ENCODE data around the gene QPCT. TPM values are rescaled to one million over a fixed set of nuclear protein-coding genes. Genes with fewer than 3 reads are reported as not detected.

QPCT gene
- total RNA-seq, 1 donor from 2014 or later, result 52.3 TPM

DNA sequence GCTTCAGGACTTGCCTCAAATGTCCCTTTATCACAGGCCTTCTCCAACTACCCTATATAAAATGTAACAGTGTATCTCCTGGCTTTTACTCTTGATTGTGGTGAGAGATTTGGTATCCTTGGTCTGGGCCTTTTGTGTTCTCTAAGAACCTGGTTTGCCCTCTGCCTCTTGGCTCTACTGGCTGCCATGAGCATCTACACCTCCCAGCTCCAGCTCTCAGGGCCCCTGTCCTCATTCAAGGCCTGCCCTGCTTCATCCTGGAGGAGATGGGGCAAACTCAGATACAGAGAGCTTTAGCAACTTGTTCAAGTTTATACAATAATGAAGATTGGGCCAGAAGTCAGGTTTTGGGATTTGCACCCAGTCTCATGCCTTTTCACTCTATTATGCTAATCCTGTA, 45.0 kb downstream of the QPCT start:
- TF ChIP-seq, protein P1, sequence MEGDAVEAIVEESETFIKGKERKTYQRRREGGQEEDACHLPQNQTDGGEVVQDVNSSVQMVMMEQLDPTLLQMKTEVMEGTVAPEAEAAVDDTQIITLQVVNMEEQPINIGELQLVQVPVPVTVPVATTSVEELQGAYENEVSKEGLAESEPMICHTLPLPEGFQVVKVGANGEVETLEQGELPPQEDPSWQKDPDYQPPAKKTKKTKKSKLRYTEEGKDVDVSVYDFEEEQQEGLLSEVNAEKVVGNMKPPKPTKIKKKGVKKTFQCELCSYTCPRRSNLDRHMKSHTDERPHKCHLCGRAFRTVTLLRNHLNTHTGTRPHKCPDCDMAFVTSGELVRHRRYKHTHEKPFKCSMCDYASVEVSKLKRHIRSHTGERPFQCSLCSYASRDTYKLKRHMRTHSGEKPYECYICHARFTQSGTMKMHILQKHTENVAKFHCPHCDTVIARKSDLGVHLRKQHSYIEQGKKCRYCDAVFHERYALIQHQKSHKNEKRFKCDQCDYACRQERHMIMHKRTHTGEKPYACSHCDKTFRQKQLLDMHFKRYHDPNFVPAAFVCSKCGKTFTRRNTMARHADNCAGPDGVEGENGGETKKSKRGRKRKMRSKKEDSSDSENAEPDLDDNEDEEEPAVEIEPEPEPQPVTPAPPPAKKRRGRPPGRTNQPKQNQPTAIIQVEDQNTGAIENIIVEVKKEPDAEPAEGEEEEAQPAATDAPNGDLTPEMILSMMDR (conservative IDR thresholded peaks at IDR 0.05; ENCODE audit: low read depth, low read length), result no peak

DNA sequence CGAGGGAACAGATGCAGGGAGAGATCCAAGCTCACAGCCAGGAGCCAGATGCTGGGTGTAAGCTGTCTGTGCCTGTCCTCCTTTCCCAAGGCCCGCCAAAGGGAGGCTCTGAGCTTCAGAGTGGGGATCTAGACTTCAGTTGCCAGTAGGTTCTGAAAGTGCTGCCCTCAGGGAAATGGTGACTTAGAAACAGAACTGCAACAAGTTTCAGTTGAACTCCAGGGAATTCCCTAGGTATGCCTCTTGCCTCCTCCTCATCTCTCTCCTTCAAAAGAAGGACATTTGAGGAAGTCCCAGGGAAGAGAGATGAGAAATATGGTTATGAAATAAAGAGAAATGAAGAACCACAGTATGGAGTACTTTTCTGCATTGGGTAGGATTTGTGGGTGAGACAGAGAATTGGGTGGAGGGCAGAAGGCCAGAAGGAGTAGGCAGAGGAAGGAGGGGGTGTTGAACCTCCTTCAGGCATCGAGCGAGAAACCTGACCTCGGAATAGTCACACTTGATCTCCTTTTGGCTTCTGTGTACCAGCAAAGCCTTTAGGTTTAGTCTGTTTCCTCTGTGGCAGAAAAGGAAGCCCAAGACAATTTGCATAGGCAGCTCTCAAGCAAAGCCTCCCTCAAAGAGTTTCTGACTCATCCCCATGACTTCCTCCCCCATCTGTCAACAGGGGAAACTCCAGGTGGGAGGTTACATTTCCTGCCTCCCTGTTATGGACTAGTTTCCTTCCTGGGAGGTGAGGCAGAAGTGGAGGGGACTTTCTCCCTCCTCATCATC, 45.7 kb downstream of the QPCT start:
- no peak overlapping the region for H3K4me3 ChIP-seq (ENCODE audit: low read depth, low read length)
- TF ChIP-seq, protein P1 (conservative IDR thresholded peaks at IDR 0.05; ENCODE audit: low read depth, low read length), result peak; percentile 9
- DNase-seq (ENCODE audit: low read depth), result peak; percentile 96

More for the DNA sequence above, 45.0 kb downstream of the QPCT start:
- DNase-seq (ENCODE audit: low read depth), result no peak
- no peak overlapping the region for H3K4me3 ChIP-seq (ENCODE audit: low read depth, low read length)

DNA sequence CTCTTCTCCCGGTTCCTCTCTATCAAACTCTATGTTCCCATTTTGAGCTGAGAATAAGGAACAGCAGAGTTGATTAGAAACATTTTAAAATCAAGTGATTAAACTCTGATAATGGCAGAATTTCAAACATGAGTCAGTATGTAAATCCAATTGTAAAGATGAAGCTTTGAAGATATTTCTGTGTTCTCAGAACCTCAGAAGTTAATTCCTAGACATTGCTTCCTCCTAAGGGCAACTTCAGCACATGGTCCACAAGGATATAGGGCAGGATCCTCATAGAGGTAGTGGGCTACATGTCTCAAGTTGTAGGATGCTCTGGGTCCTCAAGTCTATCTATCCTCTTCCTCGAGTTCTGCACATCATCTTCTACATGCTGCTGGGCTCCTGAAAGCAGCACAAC, 46.3 kb downstream of the QPCT start:
- no peak for DNase-seq (ENCODE audit: low read depth)
- TF ChIP-seq, protein P1 (conservative IDR thresholded peaks at IDR 0.05; ENCODE audit: low read depth, low read length), result no peak
- H3K4me3 ChIP-seq (ENCODE audit: low read depth, low read length), result no peak overlapping the region

DNA sequence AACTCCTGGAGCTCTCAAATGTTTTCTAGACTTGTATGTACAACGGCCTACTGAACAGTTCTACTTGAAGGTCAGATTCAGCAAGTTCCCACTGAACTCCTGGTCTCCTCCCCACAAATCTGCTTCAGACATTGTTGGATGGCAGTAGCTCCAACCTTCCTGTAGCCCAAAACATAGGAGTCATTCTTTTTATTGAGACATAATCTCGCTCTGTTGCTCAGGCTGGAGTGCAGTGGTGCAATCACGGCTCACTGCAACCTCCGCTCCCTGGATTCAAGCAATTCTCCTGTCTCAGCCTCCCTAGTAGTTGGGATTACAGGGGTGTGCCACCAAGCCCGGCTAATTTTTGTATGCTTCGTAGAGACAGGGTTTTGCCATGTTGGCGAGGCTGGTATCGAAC, 47.3 kb downstream of the QPCT start:
- no peak for DNase-seq (ENCODE audit: low read depth)
- H3K4me3 ChIP-seq (ENCODE audit: low read depth, low read length), result no peak overlapping the region
- TF ChIP-seq, protein P1 (conservative IDR thresholded peaks at IDR 0.05; ENCODE audit: low read depth, low read length), result no peak

DNA sequence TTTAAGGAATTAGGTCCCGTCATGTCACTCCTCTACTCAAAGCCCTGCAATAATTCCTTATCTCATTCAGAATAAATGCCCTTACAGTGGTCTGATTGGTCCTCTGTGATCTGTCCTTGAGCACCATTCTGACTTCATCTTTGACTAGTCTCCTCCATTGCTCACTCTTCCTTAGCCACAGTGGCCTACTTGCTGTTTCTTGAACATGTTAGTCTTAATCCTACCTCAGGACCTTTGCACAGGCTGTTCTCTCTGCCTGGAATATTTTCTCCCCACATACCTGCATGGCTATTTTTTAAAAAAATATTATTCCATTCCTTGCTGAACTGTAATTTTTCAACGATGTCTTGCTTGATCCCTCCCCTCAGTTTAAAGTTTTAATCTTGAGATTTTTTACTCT, 48.0 kb downstream of the QPCT start:
- no peak overlapping the region for H3K4me3 ChIP-seq (ENCODE audit: low read depth, low read length)
- DNase-seq (ENCODE audit: low read depth), result no peak
- TF ChIP-seq, protein P1 (conservative IDR thresholded peaks at IDR 0.05; ENCODE audit: low read depth, low read length), result no peak

DNA sequence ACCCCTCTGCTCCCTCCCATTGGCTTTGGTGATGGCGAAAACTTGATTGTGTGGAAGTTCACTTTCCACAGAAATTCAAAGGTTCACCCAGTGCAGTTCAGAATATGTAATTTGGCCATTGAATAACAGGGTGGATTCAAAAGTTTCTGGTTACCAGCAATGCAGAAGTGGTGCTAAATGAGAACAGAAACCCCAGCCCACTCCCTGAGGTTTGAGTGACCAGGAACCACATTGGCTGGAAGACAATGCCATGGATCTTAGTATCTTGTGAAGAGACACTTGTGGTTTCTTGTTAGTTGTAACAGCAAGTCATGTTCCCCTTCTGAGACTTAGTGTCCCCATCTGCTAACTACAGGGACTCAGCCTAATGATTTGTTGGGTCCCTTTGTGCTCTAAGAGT, 49.8 kb downstream of the QPCT start:
- no peak for DNase-seq (ENCODE audit: low read depth)
- no peak overlapping the region for H3K4me3 ChIP-seq (ENCODE audit: low read depth, low read length)
- TF ChIP-seq, protein P1 (conservative IDR thresholded peaks at IDR 0.05; ENCODE audit: low read depth, low read length), result no peak

All from epithelial cell of proximal tubule (primary cell).